ENCODE results near the gene SELENOF.

The SELENOF gene

GRCh38 chr1:86916752-86917151, 2.8 kb upstream of the SELENOF start:
- H3K4me3 ChIP-seq (ENCODE audit: low read depth, low read length, poor library complexity, severe bottlenecking): peak overlapping the region; percentile 95
- no peaks in the 10 kb centered on the region for H3K27me3 ChIP-seq (ENCODE audit: insufficient read depth, low read length)
- peaks cover 89% of the 10 kb centered on the region for H3K79me2 ChIP-seq (ENCODE audit: insufficient read depth, low read length)
- peaks cover 15% of the 10 kb centered on the region for H3K9me3 ChIP-seq (ENCODE audit: low read length)
- H3K9me2 ChIP-seq (ENCODE audit: low read depth, low read length): no peaks in the 10 kb centered on the region
- peak overlapping the region; percentile 85 for H3K9ac ChIP-seq (ENCODE audit: low read length)
- TF ChIP-seq EZH2 (IDR thresholded peaks at IDR 0.05; ENCODE audit: borderline replicate concordance, low read length) (no peak), CTCF (IDR thresholded peaks at IDR 0.05; ENCODE audit: low read length) (no peak)
- H3F3A ChIP-seq (ENCODE audit: insufficient read depth, low read length): no peaks in the 10 kb centered on the region
- peak overlapping the region; percentile 93 for H3K4me2 ChIP-seq (ENCODE audit: low read length)
- no peak overlapping the region for H2AFZ ChIP-seq (ENCODE audit: low read length)
- H3K4me1 ChIP-seq (ENCODE audit: insufficient read depth, low read length, severe bottlenecking): peaks cover 36% of the 10 kb centered on the region
- H4K20me1 ChIP-seq (ENCODE audit: insufficient read depth, low read length): no peaks in the 10 kb centered on the region
- peaks cover 19% of the 10 kb centered on the region for H3K36me3 ChIP-seq (ENCODE audit: insufficient read depth, low read length)
- no peak overlapping the region for H3K27ac ChIP-seq (ENCODE audit: low read depth, low read length, poor library complexity, severe bottlenecking)

- H3K36me3 ChIP-seq (ENCODE audit: insufficient read depth, low read length): peaks cover 16% of the 10 kb centered on the region
- peaks cover 6% of the 10 kb centered on the region; the same call in 1 of the 2 replicates for H3K9me3 ChIP-seq (ENCODE audit: low read length)
- no peaks in the 10 kb centered on the region for H4K20me1 ChIP-seq (ENCODE audit: insufficient read depth, low read length)
- peak overlapping the region; percentile 74 for H3K27ac ChIP-seq (ENCODE audit: low read depth, low read length, poor library complexity, severe bottlenecking)
- H3K9ac ChIP-seq (ENCODE audit: low read length): peak overlapping the region; percentile 85
- no peak for TF ChIP-seq CTCF (IDR thresholded peaks at IDR 0.05; ENCODE audit: low read length)
- TF ChIP-seq EZH2 (IDR thresholded peaks at IDR 0.05; ENCODE audit: borderline replicate concordance, low read length): no peak
- H3F3A ChIP-seq (ENCODE audit: insufficient read depth, low read length): no peaks in the 10 kb centered on the region
- no peaks in the 10 kb centered on the region for H3K9me2 ChIP-seq (ENCODE audit: low read depth, low read length)
- H3K4me1 ChIP-seq (ENCODE audit: insufficient read depth, low read length, severe bottlenecking): peaks cover 41% of the 10 kb centered on the region
- no peaks in the 10 kb centered on the region for H3K27me3 ChIP-seq (ENCODE audit: insufficient read depth, low read length)
- H2AFZ ChIP-seq (ENCODE audit: low read length): no peak overlapping the region
- peaks cover 89% of the 10 kb centered on the region for H3K79me2 ChIP-seq (ENCODE audit: insufficient read depth, low read length)
- H3K4me3 ChIP-seq (ENCODE audit: low read depth, low read length, poor library complexity, severe bottlenecking): peak overlapping the region; percentile 95
- H3K4me2 ChIP-seq (ENCODE audit: low read length): peak overlapping the region; percentile 93
Measured at GRCh38 chr1:86915737-86916235, 1.9 kb upstream of the SELENOF start.

GRCh38 chr1:86914998-86915736, 1.2 kb upstream of the SELENOF start:
- H2AFZ ChIP-seq (ENCODE audit: low read length): no peak overlapping the region
- peak overlapping the region; percentile 95 for H3K4me3 ChIP-seq (ENCODE audit: low read depth, low read length, poor library complexity, severe bottlenecking)
- no peak for TF ChIP-seq EZH2 (IDR thresholded peaks at IDR 0.05; ENCODE audit: borderline replicate concordance, low read length)
- no peak for TF ChIP-seq CTCF (IDR thresholded peaks at IDR 0.05; ENCODE audit: low read length)
- peaks cover 17% of the 10 kb centered on the region for H3K36me3 ChIP-seq (ENCODE audit: insufficient read depth, low read length)
- H3K27me3 ChIP-seq (ENCODE audit: insufficient read depth, low read length): no peaks in the 10 kb centered on the region
- peak overlapping the region; percentile 93 for H3K4me2 ChIP-seq (ENCODE audit: low read length)
- H3K4me1 ChIP-seq (ENCODE audit: insufficient read depth, low read length, severe bottlenecking): peaks cover 41% of the 10 kb centered on the region
- 0 out of 2 replicates have a peak, but pooled peaks cover 2% of the 10 kb centered on the region for H3K9me3 ChIP-seq (ENCODE audit: low read length)
- no peaks in the 10 kb centered on the region for H4K20me1 ChIP-seq (ENCODE audit: insufficient read depth, low read length)
- H3K9ac ChIP-seq (ENCODE audit: low read length): peak overlapping the region; percentile 85
- no peaks in the 10 kb centered on the region for H3K9me2 ChIP-seq (ENCODE audit: low read depth, low read length)
- H3K79me2 ChIP-seq (ENCODE audit: insufficient read depth, low read length): peaks cover 89% of the 10 kb centered on the region
- H3K27ac ChIP-seq (ENCODE audit: low read depth, low read length, poor library complexity, severe bottlenecking): peak overlapping the region; percentile 74
- no peaks in the 10 kb centered on the region for H3F3A ChIP-seq (ENCODE audit: insufficient read depth, low read length)

Measured in OCI-LY1 (cell line).